Left hindlimb (tissue), 1 donor: ENCODE data around the gene LRRC28.

ENCODE experiments used
- DNase-seq: peaks from one replicate; pipeline ENCODE4 v3.0.0-alpha.2; 2018

Gene LRRC28

DNA sequence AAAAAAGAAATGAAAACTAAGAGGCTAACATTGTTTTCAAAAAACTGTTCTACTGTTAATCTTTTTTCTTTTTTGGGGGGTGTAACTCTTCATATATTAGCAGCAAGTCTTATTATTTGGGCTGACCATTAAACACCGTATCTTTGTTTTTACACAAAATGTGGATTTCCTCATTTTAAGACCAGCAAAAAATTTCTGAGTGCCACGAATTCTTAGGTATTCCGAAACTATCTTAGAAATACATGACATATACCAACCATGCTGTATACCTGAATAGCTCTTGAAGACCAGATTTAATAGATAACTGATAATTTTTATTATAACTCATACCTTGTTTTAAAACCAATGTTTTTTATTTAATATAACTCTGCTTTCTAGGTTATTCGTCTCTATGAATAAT, 1.3 kb upstream of the LRRC28 start:
- no peak for DNase-seq

DNA sequence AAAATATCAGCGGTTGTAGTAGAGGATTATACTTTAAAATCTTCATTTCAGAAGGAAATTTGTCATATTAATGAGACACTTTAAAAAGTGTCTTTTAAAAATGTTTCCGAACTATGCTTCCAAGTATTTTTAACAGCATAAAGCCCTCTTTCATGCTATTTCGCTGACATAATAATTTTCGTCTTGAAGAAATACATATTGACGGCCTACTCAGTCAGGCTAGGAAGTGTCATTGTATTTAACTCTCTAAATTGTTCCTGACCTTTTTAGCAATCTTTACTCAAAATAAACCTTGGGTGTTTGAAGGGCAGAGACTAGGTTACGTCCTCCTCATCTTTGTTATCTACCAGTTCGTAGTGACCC, 806 bp upstream of the LRRC28 start:
- no peak for DNase-seq

DNA sequence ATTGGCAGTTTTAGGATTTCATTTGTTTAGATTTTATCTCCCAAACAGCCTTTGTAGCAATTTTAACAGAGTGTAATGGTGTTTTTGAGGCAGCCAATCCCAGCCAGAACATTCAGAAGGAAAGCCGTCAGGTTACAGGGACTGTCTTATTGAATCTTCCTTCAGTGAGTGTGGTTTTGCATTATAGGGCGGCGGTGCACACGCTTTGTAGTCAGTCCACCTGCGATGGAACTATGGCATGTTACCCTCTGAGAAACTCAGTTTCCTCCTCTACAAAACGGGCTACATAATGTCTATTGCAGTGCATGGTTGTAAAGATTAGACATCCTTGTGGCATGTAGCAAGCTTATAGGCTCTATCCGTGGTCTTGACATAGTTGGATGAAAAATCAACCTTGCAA, 1.0 kb downstream of the LRRC28 start:
- DNase-seq: no peak

GRCh38 chr15:99253381-99254090, 2.3 kb downstream of the LRRC28 start:
- no peak for DNase-seq

DNA sequence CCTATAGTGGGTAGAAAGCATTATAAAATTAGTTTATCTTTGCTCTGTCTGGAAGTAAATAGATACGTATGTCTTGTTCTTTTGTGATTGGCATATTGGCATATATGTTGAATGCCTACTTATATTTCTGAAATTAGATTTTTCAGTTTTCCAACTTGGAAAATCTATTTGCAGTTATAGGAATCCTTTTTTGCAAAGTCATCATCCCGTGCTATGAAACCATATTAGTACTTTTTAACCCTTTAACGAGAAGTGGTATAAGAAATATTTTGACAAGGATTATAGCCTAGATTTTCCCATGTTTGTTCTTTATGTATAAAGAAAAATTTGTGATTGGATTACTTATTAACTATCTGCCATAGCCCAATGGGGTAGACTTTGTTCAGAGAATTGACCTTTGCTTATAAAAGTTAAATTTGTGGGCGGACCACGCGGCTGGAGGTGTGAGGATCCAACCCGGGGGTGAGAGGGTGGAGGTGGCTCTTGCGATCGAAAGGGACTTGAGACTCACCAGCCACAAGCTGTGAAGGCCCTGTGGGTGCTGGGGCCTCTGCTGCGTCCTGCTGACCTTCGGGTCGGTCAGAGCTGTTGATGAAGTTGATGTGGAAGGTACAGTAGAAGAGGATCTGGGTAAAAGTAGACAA, 5.9 kb downstream of the LRRC28 start:
- DNase-seq: no peak

DNA sequence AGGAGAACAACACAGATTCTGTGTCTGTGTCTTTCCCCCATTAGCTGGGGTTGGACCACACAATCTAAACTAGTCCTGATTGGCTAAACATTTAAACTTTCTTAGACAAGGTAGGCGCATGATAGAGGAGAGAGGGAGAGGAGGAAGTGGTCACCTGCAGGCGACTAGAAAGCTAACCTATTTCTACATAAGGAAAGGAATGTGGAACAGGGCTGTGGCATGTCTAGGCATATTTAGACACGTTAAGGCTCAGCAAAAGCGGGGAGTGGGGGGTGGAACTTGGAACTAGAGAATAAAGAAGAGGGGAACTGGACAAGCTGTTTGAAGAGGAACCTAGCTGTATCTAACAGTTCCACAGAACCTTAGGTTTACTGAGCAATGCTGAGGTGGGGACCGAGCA, 12.8 kb downstream of the LRRC28 start:
- DNase-seq: no peak

- no peak for DNase-seq
These were observed 14.3 kb downstream of the LRRC28 start for GRCh38 chr15:99265541-99266070.

DNA sequence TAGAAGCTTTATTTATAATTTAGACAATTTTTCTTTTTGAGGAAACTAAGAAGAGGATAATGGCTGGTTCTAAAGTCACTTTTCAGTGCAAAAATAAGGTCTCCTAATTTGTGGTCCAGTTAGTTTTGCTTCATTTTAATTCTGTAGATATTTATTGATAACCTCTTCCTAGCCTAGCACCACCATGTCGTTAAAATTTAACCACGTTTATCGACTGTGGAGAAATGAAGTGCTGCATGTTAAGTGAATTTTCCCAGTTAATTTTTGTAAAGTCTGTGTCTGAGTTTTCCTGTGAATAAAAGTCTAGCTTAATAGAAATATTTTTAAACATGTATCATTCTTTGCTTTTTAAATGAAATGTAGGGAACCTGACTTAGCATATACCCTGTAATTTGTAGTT, 16.7 kb downstream of the LRRC28 start:
- no peak for DNase-seq

DNA sequence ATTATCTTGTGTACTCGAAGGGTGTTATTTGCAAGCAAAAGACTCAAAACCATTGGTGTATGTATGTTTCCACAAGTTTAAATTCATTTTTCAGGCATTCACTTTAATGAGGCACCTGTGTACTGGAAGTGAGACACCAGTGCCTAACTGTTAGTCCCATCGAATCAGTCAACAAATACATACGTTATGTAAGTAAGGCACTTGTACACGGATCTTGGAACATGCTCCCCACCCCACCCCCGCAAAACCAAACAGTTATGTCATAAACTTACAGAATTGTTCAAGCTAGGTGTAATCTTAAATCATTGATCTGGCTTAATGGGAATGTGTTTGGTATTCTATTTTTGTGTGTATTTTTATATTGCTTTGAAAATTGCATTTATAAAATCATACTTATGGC, 17.1 kb downstream of the LRRC28 start:
- no peak for DNase-seq

DNA sequence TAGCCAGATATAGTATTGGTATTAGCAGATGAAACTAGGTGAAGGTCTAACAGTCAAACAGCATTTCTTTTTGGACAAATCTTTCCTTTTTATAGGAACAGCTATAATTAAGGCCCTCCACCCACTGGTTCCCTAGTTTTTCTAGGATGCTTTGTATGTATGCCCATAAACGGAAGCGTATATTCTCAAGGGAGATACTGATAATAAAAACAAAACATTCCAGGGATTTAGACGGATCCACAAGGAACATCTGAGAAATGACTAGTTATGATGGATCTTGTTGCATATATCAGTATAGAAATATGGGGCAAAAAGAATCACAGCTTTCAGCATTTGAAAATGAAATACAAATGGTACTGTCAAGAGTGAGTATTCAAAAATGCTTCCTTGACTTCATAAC, 22.5 kb downstream of the LRRC28 start:
- DNase-seq: no peak

- DNase-seq: no peak
These were observed 23.8 kb downstream of the LRRC28 start for GRCh38 chr15:99275061-99275460.

- no peak for DNase-seq
These were observed 24.3 kb downstream of the LRRC28 start for GRCh38 chr15:99275525-99276128.

DNA sequence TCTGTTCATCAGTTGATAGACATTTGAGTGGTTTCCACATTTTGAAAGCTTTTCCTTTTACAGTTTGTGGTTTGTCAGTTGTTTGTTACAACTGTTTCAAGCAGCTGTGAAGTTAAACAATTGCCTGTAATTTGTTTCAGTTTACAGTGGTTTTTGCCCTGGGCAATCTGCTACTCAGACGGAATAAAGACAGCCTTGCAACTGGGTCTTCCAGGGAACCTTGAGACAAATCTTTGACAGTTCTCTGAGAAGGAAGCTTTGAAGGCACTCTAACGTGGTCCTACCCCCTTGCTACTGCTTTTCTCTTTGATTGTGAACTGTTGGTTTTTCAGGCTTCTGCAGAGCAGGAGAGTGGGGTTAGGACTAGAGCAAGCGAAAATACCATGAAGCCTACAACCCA, 28.0 kb downstream of the LRRC28 start:
- DNase-seq: no peak

DNA sequence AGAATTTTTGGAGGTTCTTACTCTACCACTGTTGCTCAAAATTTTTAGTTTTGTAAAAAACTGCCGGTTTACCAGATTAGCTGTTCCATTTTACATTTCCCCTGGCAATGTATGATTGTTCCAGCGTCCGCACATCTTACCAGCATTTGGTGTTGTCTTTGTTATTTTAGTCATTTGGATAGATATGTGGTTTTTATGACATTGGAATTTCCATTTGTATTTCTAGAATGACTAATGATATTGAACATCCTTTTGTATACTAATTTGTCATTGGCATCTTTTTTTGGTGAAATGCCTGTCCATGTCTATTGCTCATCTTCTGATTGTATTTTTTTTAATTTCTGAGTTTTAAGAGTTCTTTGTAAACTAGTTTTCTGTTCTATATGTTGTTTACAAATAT, 28.5 kb downstream of the LRRC28 start:
- DNase-seq: no peak

DNA sequence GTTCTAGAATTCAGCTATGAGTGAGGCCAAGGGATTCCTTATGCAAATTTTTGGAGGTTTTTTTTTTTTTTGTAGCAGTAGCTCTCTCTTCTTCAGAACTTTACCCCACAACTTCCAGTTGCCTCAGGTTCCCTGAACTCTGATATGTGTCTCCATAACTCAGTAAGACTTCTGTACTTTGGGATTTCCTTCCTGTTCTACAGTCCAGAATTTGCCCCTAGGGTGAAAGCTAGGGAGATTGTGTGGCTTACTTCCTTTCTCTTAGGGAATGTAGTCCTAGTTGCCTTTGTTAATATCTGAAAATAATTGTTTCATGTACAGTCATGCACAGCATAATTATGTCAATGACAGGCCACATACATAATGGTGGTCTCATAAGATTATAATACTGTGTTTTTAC, 30.8 kb downstream of the LRRC28 start:
- DNase-seq: no peak

GRCh38 chr15:99282586-99282985, 31.3 kb downstream of the LRRC28 start:
- no peak for DNase-seq

DNA sequence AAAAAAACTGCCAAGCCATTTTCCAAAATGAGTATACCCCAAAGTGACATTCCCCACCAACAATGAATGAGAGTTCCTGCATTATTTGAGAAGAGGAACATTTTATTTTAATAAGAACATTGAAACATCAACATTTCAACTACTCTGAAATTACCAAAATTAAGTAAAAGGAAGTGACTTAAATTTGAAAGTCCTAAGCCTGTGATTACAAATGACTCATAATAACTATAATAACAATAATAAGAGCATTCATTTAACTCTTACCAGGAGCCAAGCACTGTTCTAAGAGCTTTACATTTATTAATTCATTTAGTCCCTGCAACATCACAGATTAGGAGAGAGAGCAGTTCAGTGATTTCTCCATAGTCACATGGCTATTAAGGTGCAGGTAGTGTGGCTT, 32.4 kb downstream of the LRRC28 start:
- DNase-seq: no peak

- no peak for DNase-seq
These were observed 40.4 kb downstream of the LRRC28 start for GRCh38 chr15:99291643-99292042.

DNA sequence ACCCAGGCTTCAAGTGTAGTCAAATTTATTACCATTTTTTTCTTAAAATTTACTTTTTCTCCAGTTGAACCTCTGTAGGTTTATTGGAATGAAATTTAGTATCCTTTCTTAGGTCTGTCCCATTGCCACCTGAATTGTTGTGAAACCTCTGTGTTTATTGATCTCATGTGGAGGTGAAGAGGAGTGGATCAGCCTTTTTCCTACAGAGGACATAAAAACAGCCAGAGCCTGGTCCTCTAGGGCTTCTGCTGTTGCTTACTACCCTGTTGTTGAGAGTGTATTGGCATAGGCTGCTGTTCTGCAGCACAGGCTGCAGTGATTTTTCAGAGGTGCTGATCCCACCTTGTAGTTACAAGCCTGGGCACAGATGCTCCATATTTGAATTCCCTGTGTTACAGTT, 44.6 kb downstream of the LRRC28 start:
- no peak for DNase-seq

GRCh38 chr15:99296386-99296785, 45.1 kb downstream of the LRRC28 start:
- DNase-seq: no peak

GRCh38 chr15:99303907-99304306, 52.6 kb downstream of the LRRC28 start:
- DNase-seq: no peak

DNA sequence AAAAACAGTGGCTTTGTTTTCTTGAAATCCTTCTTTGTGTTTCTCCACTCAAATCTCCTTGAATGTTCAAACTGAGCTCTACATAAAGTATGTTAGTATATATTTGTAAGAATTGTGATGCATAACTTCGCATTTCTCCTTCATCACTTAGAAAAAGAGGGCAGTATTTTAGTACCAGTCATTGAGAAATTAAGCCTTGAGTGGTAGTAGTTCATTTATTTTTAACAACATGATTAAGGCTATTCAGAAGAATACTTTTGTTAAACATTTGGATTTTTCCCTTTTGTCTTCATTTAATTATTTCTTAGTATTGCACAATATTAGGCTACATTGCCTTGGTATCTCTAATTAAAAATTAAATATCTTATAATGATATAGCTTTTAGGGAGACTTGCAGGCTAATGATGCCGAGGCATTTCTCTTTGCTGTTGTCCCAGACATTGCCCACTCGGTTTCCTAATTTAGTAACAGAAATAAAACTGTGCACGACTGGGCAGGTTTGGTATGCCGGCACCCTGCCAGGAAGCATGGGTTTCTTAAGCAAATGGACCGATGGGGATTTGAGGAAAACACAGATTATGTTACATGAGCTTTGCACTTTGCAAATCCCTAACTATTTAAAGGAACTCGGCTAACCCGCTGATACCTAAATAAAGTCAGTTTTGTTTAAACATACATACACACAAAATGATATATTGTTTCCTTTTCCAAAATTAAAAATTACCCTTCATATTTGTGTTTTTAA, 54.7 kb downstream of the LRRC28 start:
- peak; percentile 74 for DNase-seq

DNA sequence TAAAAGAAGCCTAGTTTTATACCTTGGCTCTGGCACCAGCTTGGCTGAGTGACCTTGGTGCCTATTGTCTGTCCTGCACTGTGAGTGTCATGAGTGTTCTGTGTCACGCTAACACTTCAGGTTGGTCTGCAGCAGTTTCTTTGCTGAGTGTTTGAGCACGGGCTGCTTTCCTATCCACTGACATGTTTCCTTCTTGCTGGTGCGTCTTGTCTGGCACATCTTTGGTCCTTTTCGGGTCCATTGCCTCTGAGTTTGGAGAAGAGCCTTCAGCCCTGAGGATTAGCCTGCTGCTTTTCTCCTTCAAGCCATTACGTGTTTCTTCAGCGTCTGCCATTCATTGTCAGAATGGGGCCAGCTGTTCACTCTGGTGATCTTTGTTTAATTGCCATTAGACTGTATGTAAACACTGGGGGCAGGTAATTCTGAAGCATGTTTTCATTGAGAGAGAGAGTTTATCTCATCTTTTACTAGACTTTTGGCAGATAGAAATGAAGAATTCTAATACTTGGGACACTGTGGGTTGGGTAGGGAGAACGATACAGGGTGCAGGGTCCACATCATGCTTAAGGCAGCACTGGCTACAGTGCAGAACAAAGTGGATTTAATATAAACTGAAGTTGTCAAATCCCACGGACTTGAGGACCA, 55.5 kb downstream of the LRRC28 start:
- DNase-seq: no peak
